Endothelial cell of umbilical vein (primary cell): ENCODE measurements around the gene TNFRSF12A. TPM values are rescaled to one million over a fixed set of nuclear protein-coding genes. Genes with fewer than 3 reads are reported as not detected.

ENCODE experiments used
- BruUV-seq: library from RNA; stranded (reverse); fragments of 400-500 nt; replicated peaks from 2 replicates; lab custom pipeline; 2021; lab: Mats Ljungman, UMichigan
- CTCF ChIA-PET: fragments of 300-600, 350-600 bp; sonication (Branson Sonifier 250); formaldehyde crosslinking; loops from one replicate; lab custom pipeline; 2021; ENCODE audit warnings: antibody characterized with exemption, inconsistent platforms; lab: Charles Lee
- POLR2A ChIA-PET: fragments of 300-600, 350-600 bp; sonication (Branson Sonifier 250); formaldehyde crosslinking; loops from one replicate; lab custom pipeline; 2021; ENCODE audit warnings: antibody characterized with exemption, inconsistent platforms; lab: Charles Lee
- DNase-seq: peaks from one replicate; pipeline ENCODE4 v3.0.0-alpha.2; 2011; ENCODE audit warnings: low read depth, low spot score
- FAIRE-seq: peaks from 2 replicates; lab custom pipeline; 2011; peaks lifted over from hg19 to GRCh38; lab: Jason Lieb, UNC
- H2AFZ ChIP-seq: 2 replicates; pipeline ENCODE4 v1.6.0; 2012; ENCODE audit warnings: low read depth, low read length, control low read depth, inconsistent platforms
- H3K27ac ChIP-seq: 2 replicates; pipeline ENCODE4 v1.5.1; 2011; ENCODE audit warnings: low read depth, mild to moderate bottlenecking, control low read depth, low read length, moderate library complexity; ENCODE audit not compliant: insufficient read depth
- H3K27me3 ChIP-seq, 2 experiments: 2 replicates each; pipeline versions ENCODE4 v1.6.0 to v1.6.1; 2011; ENCODE audit warnings: low read length in 2 of 2, mixed read lengths in 1 of 2; ENCODE audit not compliant: control insufficient read depth in 2 of 2, insufficient read depth in 2 of 2
- H3K36me3 ChIP-seq, 2 experiments: 2 replicates in 1 of 2; 3 replicates in 1 of 2; pipeline ENCODE4 v1.5.1; 2011; ENCODE audit warnings: low read length in 2 of 2, mild to moderate bottlenecking in 1 of 2, moderate library complexity in 1 of 2; ENCODE audit not compliant: control insufficient read depth in 2 of 2, insufficient read depth in 2 of 2; ENCODE audit errors: extremely low read depth in 1 of 2
- H3K4me1 ChIP-seq: 3 replicates; pipeline ENCODE4 v1.5.1; 2011; ENCODE audit warnings: mild to moderate bottlenecking, low read length; ENCODE audit not compliant: control insufficient read depth, insufficient read depth; ENCODE audit errors: extremely low read depth
- H3K4me2 ChIP-seq: 2 replicates; pipeline ENCODE4 v1.6.1; 2011; ENCODE audit warnings: low read length, control low read depth, mixed read lengths; ENCODE audit not compliant: insufficient read depth
- H3K4me3 ChIP-seq, 3 experiments: fragments of 200-600 bp in 1 of 3; sonication (generic), shearing (Covaris generic) in 1 of 3; replicated peaks in 1 of 3; 2 replicates each; pipeline ENCODE4 v1.5.1; 2011 to 2016; ENCODE audit warnings: control low read depth in 3 of 3, low read length in 3 of 3, mild to moderate bottlenecking in 2 of 3, inconsistent platforms in 1 of 3, low read depth in 1 of 3, moderate library complexity in 1 of 3; ENCODE audit not compliant: insufficient read depth in 1 of 3
- H3K79me2 ChIP-seq: 2 replicates; pipeline ENCODE4 v1.6.0; 2012; ENCODE audit warnings: low read length, inconsistent platforms; ENCODE audit not compliant: control insufficient read depth, insufficient read depth
- H3K9ac ChIP-seq: replicated peaks from 2 replicates; pipeline ENCODE3; 2011; ENCODE audit warnings: low read length, control low read depth; ENCODE audit not compliant: insufficient read depth; ENCODE audit errors: extremely low read depth
- H3K9me1 ChIP-seq: replicated peaks from 3 replicates; pipeline ENCODE4 v1.6.0; 2011; ENCODE audit warnings: mild to moderate bottlenecking, low read length; ENCODE audit not compliant: control insufficient read depth, insufficient read depth; ENCODE audit errors: extremely low read depth
- H3K9me3 ChIP-seq: replicated peaks from 2 replicates; pipeline ENCODE4 v1.5.1; 2012; ENCODE audit warnings: low read length, inconsistent platforms; ENCODE audit not compliant: control insufficient read depth, insufficient read depth
- H4K20me1 ChIP-seq: replicated peaks from 2 replicates; pipeline ENCODE3; 2011; ENCODE audit warnings: mild to moderate bottlenecking, low read length; ENCODE audit not compliant: control insufficient read depth, insufficient read depth; ENCODE audit errors: extremely low read depth
- CTCF ChIP-seq, 2 donors: IDR thresholded peaks; 1 replicate in 1 of 2; 2 replicates in 1 of 2; pipeline ENCODE4 v1.5.1; 2011; ENCODE audit warnings: low read length in 2 of 2, mild to moderate bottlenecking in 2 of 2, moderate library complexity in 2 of 2, control low read depth in 1 of 2, inconsistent platforms in 1 of 2, low read depth in 1 of 2; ENCODE audit not compliant: insufficient read depth in 1 of 2; ENCODE audit errors: extremely low read depth in 1 of 2
- EZH2 ChIP-seq: IDR thresholded peaks from 2 replicates; pipeline ENCODE4 v1.6.1; 2012; ENCODE audit warnings: borderline replicate concordance, low read depth, mild to moderate bottlenecking, moderate library complexity, low read length, inconsistent platforms; ENCODE audit not compliant: severe bottlenecking
- FOS ChIP-seq: IDR thresholded peaks from 2 replicates; pipeline ENCODE4 v1.6.1; 2011; ENCODE audit warnings: mild to moderate bottlenecking, low read length, moderate library complexity, borderline replicate concordance; ENCODE audit not compliant: insufficient read depth
- GATA2 ChIP-seq: IDR thresholded peaks from 2 replicates; pipeline ENCODE4 v1.7.0; 2011; ENCODE audit warnings: low read depth, mild to moderate bottlenecking, moderate library complexity, mixed read lengths, low read length; ENCODE audit not compliant: insufficient read length, insufficient read depth
- JUN ChIP-seq: IDR thresholded peaks from 2 replicates; pipeline ENCODE4 v1.6.1; 2011; ENCODE audit warnings: borderline replicate concordance, low read depth; ENCODE audit not compliant: insufficient read length, insufficient read depth
- MAX ChIP-seq: IDR thresholded peaks from 2 replicates; pipeline ENCODE4 v1.6.1; 2011; ENCODE audit not compliant: insufficient read depth, insufficient read length
- MYC ChIP-seq: IDR thresholded peaks from one replicate; pipeline ENCODE4 v1.6.1; 2011; ENCODE audit warnings: mild to moderate bottlenecking, low read depth, low read length
- POLR2A ChIP-seq: IDR thresholded peaks from 2 replicates; pipeline ENCODE4 v1.6.1; 2012; ENCODE audit warnings: low read depth, mild to moderate bottlenecking, control low read depth, low read length
- POLR2AphosphoS5 ChIP-seq: IDR thresholded peaks from 2 replicates; pipeline ENCODE4 v1.6.1; 2012; ENCODE audit warnings: low read depth, mild to moderate bottlenecking, control low read depth, low read length, moderate library complexity; ENCODE audit not compliant: insufficient read depth
- dilution Hi-C: fragments of 300-500 bp; cut with MboI; formaldehyde crosslinking; loops from one replicate; pipeline ENCODE4 v1.15.0; 2019; ENCODE audit warnings: low sequenced_read_pairs; ENCODE audit not compliant: extremely low pct_ligation_motif_present
- intact Hi-C: fragments of 100-400 bp; cut with micrococcal nuclease; formaldehyde crosslinking; loops from one replicate; pipeline ENCODE4 v1.10.0; 2022
- polyA plus RNA-seq, 4 experiments: library from polyadenylated mRNA; depleted of rRNA in 3 of 4; stranded (reverse) in 3 of 4; unstranded in 1 of 4; fragments of >200 nt; gene quantifications; 2 replicates each; pipeline versions ENCODE4 v1.2.1 to v1.2.3, GENCODE V29; 2011 to 2012; ENCODE audit warnings: missing spikeins in 1 of 4
- total RNA-seq: library from RNA; stranded (reverse); gene quantifications from 2 replicates; pipeline ENCODE4 v1.2.3, GENCODE V29; 2021

The TNFRSF12A gene
- total and polyA plus RNA-seq, 2 donors (not counting 3 experiments of a cell fraction or from before 2014, with no cell fraction given) = 162 to 187 TPM

- H3K27ac ChIP-seq = no peak overlapping the region
- POLR2A ChIA-PET = interaction anchor here (0.6 kb wide), 1 partner anchor 18 kb away, joined by 4 read pairs; no protein-coding TSS in a partner anchor
- no peak overlapping the region for H3K4me2 ChIP-seq
- dilution Hi-C loops = no loop called here
- H3K27me3 ChIP-seq = peaks cover 26% of the 10 kb centered on the region in 2 experiments
- CTCF ChIA-PET = interaction anchor here (1.5 to 14.7 kb wide), 2 partner anchors 11 to 72 kb away, joined by 4 to 200 read pairs; no protein-coding TSS in a partner anchor
- no peaks in the 10 kb centered on the region for H3K9me3 ChIP-seq
- FAIRE-seq (no peak), DNase-seq (no peak)
- H3K79me2 ChIP-seq = no peaks in the 10 kb centered on the region
- no peaks in the 10 kb centered on the region for H4K20me1 ChIP-seq
- no peaks in the 10 kb centered on the region for H3K36me3 ChIP-seq
- H3K4me3 ChIP-seq = no peak overlapping the region
- no TSS peak for BruUV-seq
- no peak for TF ChIP-seq MAX
- no peak for TF ChIP-seq JUN
- TF ChIP-seq CTCF (IDR thresholded peaks at IDR 0.05; ENCODE audit: extremely low read depth in 1 of 2, insufficient read depth in 1 of 2, low read depth in 1 of 2, low read length in 2 of 2) = no peak
- TF ChIP-seq GATA2 = no peak
- TF ChIP-seq EZH2 = no peak
- no peak for TF ChIP-seq POLR2AphosphoS5
- TF ChIP-seq POLR2A = no peak
- no peak for TF ChIP-seq FOS
- TF ChIP-seq MYC = no peak
- intact Hi-C loops = no loop called here
- no peaks in the 10 kb centered on the region for H3K9me1 ChIP-seq
- peaks cover 2% of the 10 kb centered on the region for H3K4me1 ChIP-seq
- H2AFZ ChIP-seq = no peak overlapping the region
- no peak overlapping the region for H3K9ac ChIP-seq
Observed at GRCh38 chr16:3042376-3042775, 22.2 kb downstream of the TNFRSF12A start.
